Measurements from ENCODE around the gene TTC14.

DNA sequence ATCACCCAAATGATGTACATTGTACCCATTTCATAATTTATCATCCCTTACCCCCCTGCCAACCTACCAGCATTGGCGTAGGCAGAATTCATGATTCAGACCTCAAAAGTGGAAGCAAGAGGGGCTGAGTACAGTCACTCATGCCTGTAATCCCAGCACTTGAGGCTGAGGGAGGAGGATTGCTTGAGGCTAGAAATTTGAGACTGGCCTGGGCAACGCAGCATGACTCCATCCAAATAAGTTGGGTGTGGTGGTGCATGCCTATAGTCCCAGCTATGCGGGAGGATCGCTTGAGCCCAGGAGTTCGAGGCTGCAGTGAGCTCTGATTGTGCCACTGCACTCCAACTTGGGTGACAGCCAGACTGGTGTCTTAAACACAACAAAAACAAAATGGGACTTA is 10.4 kb downstream of the TTC14 start:
- TF ChIP-seq SP1 (IDR thresholded peaks at IDR 0.05) = no peak
- no peak for TF ChIP-seq SP1 (CRISPR knock-in tag; IDR thresholded peaks at IDR 0.05)
- TF ChIP-seq BHLHE40 (IDR thresholded peaks at IDR 0.05; ENCODE audit: low read length) = no peak
- no peak for TF ChIP-seq THAP7 (CRISPR knock-in tag; IDR thresholded peaks at IDR 0.05)
- no peak for TF ChIP-seq CHD4 (IDR thresholded peaks at IDR 0.05; ENCODE audit: borderline replicate concordance, low read length)
- no peak for TF ChIP-seq CHD2 (IDR thresholded peaks at IDR 0.05; ENCODE audit: low read depth, low read length)
- no peak for TF ChIP-seq REST (IDR thresholded peaks at IDR 0.05; ENCODE audit: borderline replicate concordance in 1 of 2, low read depth in 1 of 2, low read length in 2 of 2)
- no peak for TF ChIP-seq BRF2 (CRISPR knock-in tag; IDR thresholded peaks at IDR 0.05)
- TF ChIP-seq, protein P1, sequence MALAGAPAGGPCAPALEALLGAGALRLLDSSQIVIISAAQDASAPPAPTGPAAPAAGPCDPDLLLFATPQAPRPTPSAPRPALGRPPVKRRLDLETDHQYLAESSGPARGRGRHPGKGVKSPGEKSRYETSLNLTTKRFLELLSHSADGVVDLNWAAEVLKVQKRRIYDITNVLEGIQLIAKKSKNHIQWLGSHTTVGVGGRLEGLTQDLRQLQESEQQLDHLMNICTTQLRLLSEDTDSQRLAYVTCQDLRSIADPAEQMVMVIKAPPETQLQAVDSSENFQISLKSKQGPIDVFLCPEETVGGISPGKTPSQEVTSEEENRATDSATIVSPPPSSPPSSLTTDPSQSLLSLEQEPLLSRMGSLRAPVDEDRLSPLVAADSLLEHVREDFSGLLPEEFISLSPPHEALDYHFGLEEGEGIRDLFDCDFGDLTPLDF (CRISPR knock-in tag; IDR thresholded peaks at IDR 0.05) = no peak
- no peak for TF ChIP-seq EP300 (IDR thresholded peaks at IDR 0.05; ENCODE audit: low read depth in 2 of 2, low read length in 2 of 2)
- TF ChIP-seq EP300 (CRISPR knock-in tag; IDR thresholded peaks at IDR 0.05; ENCODE audit: borderline replicate concordance) = no peak
- TF ChIP-seq NFRKB (IDR thresholded peaks at IDR 0.05) = no peak
- TF ChIP-seq RBAK (CRISPR knock-in tag; IDR thresholded peaks at IDR 0.05) = no peak
- TF ChIP-seq, protein P2, sequence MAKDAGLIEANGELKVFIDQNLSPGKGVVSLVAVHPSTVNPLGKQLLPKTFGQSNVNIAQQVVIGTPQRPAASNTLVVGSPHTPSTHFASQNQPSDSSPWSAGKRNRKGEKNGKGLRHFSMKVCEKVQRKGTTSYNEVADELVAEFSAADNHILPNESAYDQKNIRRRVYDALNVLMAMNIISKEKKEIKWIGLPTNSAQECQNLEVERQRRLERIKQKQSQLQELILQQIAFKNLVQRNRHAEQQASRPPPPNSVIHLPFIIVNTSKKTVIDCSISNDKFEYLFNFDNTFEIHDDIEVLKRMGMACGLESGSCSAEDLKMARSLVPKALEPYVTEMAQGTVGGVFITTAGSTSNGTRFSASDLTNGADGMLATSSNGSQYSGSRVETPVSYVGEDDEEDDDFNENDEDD (CRISPR knock-in tag; IDR thresholded peaks at IDR 0.05; ENCODE audit: borderline replicate concordance) = no peak

All from HepG2 (cell line).